HepG2 (cell line): ENCODE measurements around the gene DHX16. TPM values are rescaled to one million over a fixed set of nuclear protein-coding genes. Genes with fewer than 3 reads are reported as not detected.
A peak's percentile ranks its signal among the peaks of the same experiment; 100 is the strongest.

ENCODE experiments used
- IKZF1 ChIP-seq: fragments of 450-650 bp; IDR thresholded peaks from 2 replicates; pipeline ENCODE4 v1.7.1; 2016
- JDP2 ChIP-seq: sonication (generic); formaldehyde crosslinking; IDR thresholded peaks from 2 replicates; pipeline ENCODE4 v1.8.1; 2022; ENCODE audit warnings: missing genetic modification reagents, borderline replicate concordance
- KLF16 ChIP-seq, 2 experiments: sonication (generic) in 1 of 2; formaldehyde crosslinking in 1 of 2; IDR thresholded peaks; 2 replicates each; pipeline versions ENCODE4 v1.6.1 to v1.8.0; 2016 to 2023; ENCODE audit warnings: missing genetic modification reagents in 2 of 2, missing compliant biosample characterization in 1 of 2
- MAFG ChIP-seq: sonication (generic); formaldehyde crosslinking; IDR thresholded peaks from 2 replicates; pipeline ENCODE4 v1.5.1; 2020; ENCODE audit warnings: mild to moderate bottlenecking, missing genetic modification reagents
- MED8 ChIP-seq: sonication (generic); formaldehyde crosslinking; IDR thresholded peaks from 2 replicates; pipeline ENCODE4 v1.8.1; 2023; ENCODE audit warnings: mild to moderate bottlenecking, missing genetic modification reagents; ENCODE audit not compliant: insufficient replicate concordance
- NR0B2 ChIP-seq: sonication (generic); formaldehyde crosslinking; IDR thresholded peaks from 2 replicates; pipeline ENCODE4 v1.4.0; 2020; ENCODE audit warnings: mild to moderate bottlenecking, missing genetic modification reagents
- RBM39 ChIP-seq: fragments of 200-400 bp; formaldehyde crosslinking; IDR thresholded peaks from one replicate; pipeline ENCODE4 v1.6.1; 2018; ENCODE audit warnings: antibody characterized with exemption, mild to moderate bottlenecking, low read depth, low read length; ENCODE audit not compliant: poor library complexity, severe bottlenecking
- REPIN1 ChIP-seq: sonication (generic); formaldehyde crosslinking; IDR thresholded peaks from 2 replicates; pipeline ENCODE4 v1.8.0; 2022; ENCODE audit warnings: missing genetic modification reagents, low read depth, mild to moderate bottlenecking, borderline replicate concordance
- SYNCRIP ChIP-seq: fragments of 200-400 bp; formaldehyde crosslinking; IDR thresholded peaks from 2 replicates; pipeline ENCODE4 v1.6.1; 2018; ENCODE audit warnings: mild to moderate bottlenecking, low read depth, low read length; ENCODE audit not compliant: insufficient read depth
- TMF1 ChIP-seq: sonication (generic); formaldehyde crosslinking; IDR thresholded peaks from 2 replicates; pipeline ENCODE4 v1.8.1; 2022; ENCODE audit warnings: low read depth, missing genetic modification reagents
- XRCC5 ChIP-seq: fragments of 200-400 bp; formaldehyde crosslinking; optimal IDR thresholded peaks from 2 replicates; pipeline ENCODE3; 2017; ENCODE audit warnings: mild to moderate bottlenecking, low read length
- YY1 ChIP-seq: IDR thresholded peaks from 2 replicates; pipeline ENCODE4 v1.6.1; 2011; ENCODE audit warnings: low read length, low read depth, moderate library complexity, mild to moderate bottlenecking; ENCODE audit not compliant: insufficient read depth, insufficient replicate concordance
- ZNF3 ChIP-seq: IDR thresholded peaks from 2 replicates; pipeline ENCODE4 v1.7.0; 2017; ENCODE audit warnings: inconsistent platforms
- polyA plus RNA-seq, 8 experiments: library from polyadenylated mRNA; depleted of rRNA in 3 of 8; stranded (reverse) in 7 of 8; unstranded in 1 of 8; fragments of >200 nt; fragmentation: Illumina TruSeq in 4 of 8; extraction: Trizol in 4 of 8; gene quantifications; 2 replicates each; pipeline versions ENCODE4 v1.2.1 to v1.2.3, GENCODE V29; 2011 to 2016; ENCODE audit warnings: low read depth in 4 of 8, missing spikeins in 1 of 8, mixed read lengths in 1 of 8; ENCODE audit not compliant: insufficient read depth in 1 of 8
- total RNA-seq, 5 experiments: library from RNA; depleted of rRNA; stranded (reverse); fragments of >200 nt; fragmentation: Illumina TruSeq; extraction: Trizol; gene quantifications; 2 replicates each; pipeline ENCODE4 v1.2.3, GENCODE V29; 2016; ENCODE audit warnings: low read depth in 1 of 5
- TF ChIP-seq, protein P1 (sequence below): sonication (generic); formaldehyde crosslinking; IDR thresholded peaks from 2 replicates; pipeline ENCODE4 v1.4.0; 2020; ENCODE audit warnings: mild to moderate bottlenecking, missing genetic modification reagents
- TF ChIP-seq, protein P2 (sequence below): sonication (generic); formaldehyde crosslinking; IDR thresholded peaks from 2 replicates; pipeline ENCODE4 v1.4.0; 2020; ENCODE audit warnings: missing genetic modification reagents
- TF ChIP-seq, protein P3 (sequence below): sonication (generic); formaldehyde crosslinking; IDR thresholded peaks from 2 replicates; pipeline ENCODE4 v1.5.0; 2020; ENCODE audit warnings: missing genetic modification reagents, mild to moderate bottlenecking, borderline replicate concordance
- TF ChIP-seq, protein P4 (sequence below): sonication (generic); formaldehyde crosslinking; IDR thresholded peaks from 2 replicates; pipeline ENCODE4 v1.4.0; 2020; ENCODE audit warnings: missing genetic modification reagents, borderline replicate concordance
- TF ChIP-seq, protein P5 (sequence below): sonication (generic); formaldehyde crosslinking; IDR thresholded peaks from 2 replicates; pipeline ENCODE4 v1.4.0; 2020; ENCODE audit warnings: missing genetic modification reagents

The DHX16 gene
- total and polyA plus RNA-seq, 2 of the 13 experiments (the other 11 are each of a cell fraction or from before 2014, with no cell fraction given) = 57.0 to 58.5 TPM

DNA sequence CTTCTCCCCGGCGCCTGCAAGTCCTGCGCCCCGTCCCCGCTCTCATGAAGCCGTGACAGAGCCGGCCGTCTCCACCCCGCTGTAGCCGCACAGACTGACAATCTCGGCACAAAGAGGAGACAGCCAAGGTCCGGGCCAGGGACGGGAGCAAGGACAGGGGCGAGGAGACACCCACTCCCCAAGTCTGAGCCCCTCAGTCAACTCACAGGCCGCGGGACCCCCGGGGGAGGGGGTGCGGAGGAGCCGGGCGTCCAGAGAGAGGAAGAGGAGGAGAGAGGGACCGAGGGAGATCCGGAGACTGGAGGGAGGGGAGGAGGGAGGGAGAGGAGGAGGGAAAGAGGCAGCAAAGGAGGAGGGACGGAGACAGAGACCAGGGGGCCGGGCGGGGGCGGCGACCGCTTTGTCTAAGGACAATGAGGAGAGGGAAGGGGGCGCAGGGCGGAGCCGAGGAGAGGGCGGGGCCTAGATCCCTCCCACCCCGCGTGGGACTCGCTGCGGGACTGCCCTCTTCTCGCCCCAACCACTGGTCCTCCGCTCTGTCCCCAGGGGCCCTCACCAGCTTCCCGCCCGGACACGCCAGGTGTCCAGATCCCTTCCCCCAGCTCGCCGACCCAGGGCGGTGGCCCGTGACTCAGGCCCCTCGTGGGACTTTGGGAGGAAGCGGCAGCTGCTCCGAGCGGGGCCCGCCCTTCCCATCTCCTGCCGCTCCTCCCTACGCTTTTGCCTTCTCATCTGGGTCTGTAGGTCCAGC lies 14.3 kb upstream of the DHX16 start (continued):
- TF ChIP-seq NR0B2 (peak; percentile 23; the same call in 1 of the 2 replicates), MED8 (no peak), IKZF1 (no peak), REPIN1 (CRISPR knock-in tag) (no peak), JDP2 (no peak), SYNCRIP (no peak), TMF1 (no peak), MAFG (no peak), ZNF3 (CRISPR knock-in tag) (no peak), YY1 (no peak), RBM39 (peak; percentile 57), KLF16 (CRISPR knock-in tag; IDR thresholded peaks at IDR 0.05) (no peak), XRCC5 (no peak)
- TF ChIP-seq, protein P1, sequence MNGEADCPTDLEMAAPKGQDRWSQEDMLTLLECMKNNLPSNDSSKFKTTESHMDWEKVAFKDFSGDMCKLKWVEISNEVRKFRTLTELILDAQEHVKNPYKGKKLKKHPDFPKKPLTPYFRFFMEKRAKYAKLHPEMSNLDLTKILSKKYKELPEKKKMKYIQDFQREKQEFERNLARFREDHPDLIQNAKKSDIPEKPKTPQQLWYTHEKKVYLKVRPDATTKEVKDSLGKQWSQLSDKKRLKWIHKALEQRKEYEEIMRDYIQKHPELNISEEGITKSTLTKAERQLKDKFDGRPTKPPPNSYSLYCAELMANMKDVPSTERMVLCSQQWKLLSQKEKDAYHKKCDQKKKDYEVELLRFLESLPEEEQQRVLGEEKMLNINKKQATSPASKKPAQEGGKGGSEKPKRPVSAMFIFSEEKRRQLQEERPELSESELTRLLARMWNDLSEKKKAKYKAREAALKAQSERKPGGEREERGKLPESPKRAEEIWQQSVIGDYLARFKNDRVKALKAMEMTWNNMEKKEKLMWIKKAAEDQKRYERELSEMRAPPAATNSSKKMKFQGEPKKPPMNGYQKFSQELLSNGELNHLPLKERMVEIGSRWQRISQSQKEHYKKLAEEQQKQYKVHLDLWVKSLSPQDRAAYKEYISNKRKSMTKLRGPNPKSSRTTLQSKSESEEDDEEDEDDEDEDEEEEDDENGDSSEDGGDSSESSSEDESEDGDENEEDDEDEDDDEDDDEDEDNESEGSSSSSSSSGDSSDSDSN (CRISPR knock-in tag) = peak; percentile 58
- TF ChIP-seq, protein P2, sequence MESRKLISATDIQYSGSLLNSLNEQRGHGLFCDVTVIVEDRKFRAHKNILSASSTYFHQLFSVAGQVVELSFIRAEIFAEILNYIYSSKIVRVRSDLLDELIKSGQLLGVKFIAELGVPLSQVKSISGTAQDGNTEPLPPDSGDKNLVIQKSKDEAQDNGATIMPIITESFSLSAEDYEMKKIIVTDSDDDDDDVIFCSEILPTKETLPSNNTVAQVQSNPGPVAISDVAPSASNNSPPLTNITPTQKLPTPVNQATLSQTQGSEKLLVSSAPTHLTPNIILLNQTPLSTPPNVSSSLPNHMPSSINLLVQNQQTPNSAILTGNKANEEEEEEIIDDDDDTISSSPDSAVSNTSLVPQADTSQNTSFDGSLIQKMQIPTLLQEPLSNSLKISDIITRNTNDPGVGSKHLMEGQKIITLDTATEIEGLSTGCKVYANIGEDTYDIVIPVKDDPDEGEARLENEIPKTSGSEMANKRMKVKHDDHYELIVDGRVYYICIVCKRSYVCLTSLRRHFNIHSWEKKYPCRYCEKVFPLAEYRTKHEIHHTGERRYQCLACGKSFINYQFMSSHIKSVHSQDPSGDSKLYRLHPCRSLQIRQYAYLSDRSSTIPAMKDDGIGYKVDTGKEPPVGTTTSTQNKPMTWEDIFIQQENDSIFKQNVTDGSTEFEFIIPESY = no peak
- TF ChIP-seq, protein P3, sequence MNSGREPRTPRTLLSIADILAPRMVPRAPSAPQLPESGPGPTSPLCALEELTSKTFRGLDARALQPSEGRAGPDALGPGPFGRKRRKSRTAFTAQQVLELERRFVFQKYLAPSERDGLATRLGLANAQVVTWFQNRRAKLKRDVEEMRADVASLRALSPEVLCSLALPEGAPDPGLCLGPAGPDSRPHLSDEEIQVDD = no peak
- TF ChIP-seq, protein P4, sequence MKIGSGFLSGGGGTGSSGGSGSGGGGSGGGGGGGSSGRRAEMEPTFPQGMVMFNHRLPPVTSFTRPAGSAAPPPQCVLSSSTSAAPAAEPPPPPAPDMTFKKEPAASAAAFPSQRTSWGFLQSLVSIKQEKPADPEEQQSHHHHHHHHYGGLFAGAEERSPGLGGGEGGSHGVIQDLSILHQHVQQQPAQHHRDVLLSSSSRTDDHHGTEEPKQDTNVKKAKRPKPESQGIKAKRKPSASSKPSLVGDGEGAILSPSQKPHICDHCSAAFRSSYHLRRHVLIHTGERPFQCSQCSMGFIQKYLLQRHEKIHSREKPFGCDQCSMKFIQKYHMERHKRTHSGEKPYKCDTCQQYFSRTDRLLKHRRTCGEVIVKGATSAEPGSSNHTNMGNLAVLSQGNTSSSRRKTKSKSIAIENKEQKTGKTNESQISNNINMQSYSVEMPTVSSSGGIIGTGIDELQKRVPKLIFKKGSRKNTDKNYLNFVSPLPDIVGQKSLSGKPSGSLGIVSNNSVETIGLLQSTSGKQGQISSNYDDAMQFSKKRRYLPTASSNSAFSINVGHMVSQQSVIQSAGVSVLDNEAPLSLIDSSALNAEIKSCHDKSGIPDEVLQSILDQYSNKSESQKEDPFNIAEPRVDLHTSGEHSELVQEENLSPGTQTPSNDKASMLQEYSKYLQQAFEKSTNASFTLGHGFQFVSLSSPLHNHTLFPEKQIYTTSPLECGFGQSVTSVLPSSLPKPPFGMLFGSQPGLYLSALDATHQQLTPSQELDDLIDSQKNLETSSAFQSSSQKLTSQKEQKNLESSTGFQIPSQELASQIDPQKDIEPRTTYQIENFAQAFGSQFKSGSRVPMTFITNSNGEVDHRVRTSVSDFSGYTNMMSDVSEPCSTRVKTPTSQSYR (CRISPR knock-in tag) = peak; percentile 68; the same call in 1 of the 2 replicates
- TF ChIP-seq, protein P5, sequence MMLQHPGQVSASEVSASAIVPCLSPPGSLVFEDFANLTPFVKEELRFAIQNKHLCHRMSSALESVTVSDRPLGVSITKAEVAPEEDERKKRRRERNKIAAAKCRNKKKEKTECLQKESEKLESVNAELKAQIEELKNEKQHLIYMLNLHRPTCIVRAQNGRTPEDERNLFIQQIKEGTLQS (CRISPR knock-in tag) = no peak
